NCI-H82 (cell line): ENCODE measurements around the gene MPZL2.
"Not testable (repeated sequence)": the region's sequence is repeated elsewhere in the genome, so short reads cannot be mapped to it uniquely, and the experiment has no call there.

ENCODE experiments used
- DNase-seq: peaks from one replicate; lab custom pipeline; 2025; lab: John Stamatoyannopoulos, UW

Gene MPZL2

GRCh38 chr11:118263695-118264568, at the start of gene MPZL2:
Gene MPZL2, minus strand, starts transcription at chr11:118264297. Its CDS starts 144 bp downstream, at chr11:118264153.
- no peak for DNase-seq

- DNase-seq = peak; percentile 41
Measured at GRCh38 chr11:118313242-118313641, 49.1 kb upstream of the MPZL2 start.

- no peak for DNase-seq
Measured at GRCh38 chr11:118312328-118312727, 48.2 kb upstream of the MPZL2 start.

GRCh38 chr11:118311518-118311917, 47.4 kb upstream of the MPZL2 start:
- DNase-seq = no peak

GRCh38 chr11:118310781-118311485, 46.8 kb upstream of the MPZL2 start:
- no peak for DNase-seq

- no peak for DNase-seq
Measured at GRCh38 chr11:118310271-118310670, 46.2 kb upstream of the MPZL2 start.

- DNase-seq = not testable (repeated sequence)
Measured at GRCh38 chr11:118308995-118309528, 45.0 kb upstream of the MPZL2 start.

GRCh38 chr11:118306556-118306955, 42.5 kb upstream of the MPZL2 start:
- DNase-seq = no peak

- no peak for DNase-seq
Measured at GRCh38 chr11:118305726-118306125, 41.6 kb upstream of the MPZL2 start.

GRCh38 chr11:118304568-118305248, 40.6 kb upstream of the MPZL2 start, which contains the start of gene CD3E:
Gene CD3E, plus strand, starts transcription at chr11:118304730. Its CDS starts 223 bp downstream, at chr11:118304953.
- no peak for DNase-seq

GRCh38 chr11:118304227-118304567, 40.1 kb upstream of the MPZL2 start:
- no peak for DNase-seq

- no peak for DNase-seq
Measured at GRCh38 chr11:118301600-118302195, 37.6 kb upstream of the MPZL2 start.

GRCh38 chr11:118295815-118296454, 31.8 kb upstream of the MPZL2 start:
- peak; percentile 38 for DNase-seq

- no peak for DNase-seq
Measured at GRCh38 chr11:118295199-118295598, 31.1 kb upstream of the MPZL2 start.

GRCh38 chr11:118294053-118294452, 30.0 kb upstream of the MPZL2 start:
- DNase-seq = no peak

GRCh38 chr11:118291477-118292135, 27.5 kb upstream of the MPZL2 start:
- DNase-seq = no peak

GRCh38 chr11:118290923-118291322, 26.8 kb upstream of the MPZL2 start:
- peak; percentile 33 for DNase-seq

GRCh38 chr11:118289401-118289800, 25.3 kb upstream of the MPZL2 start:
- DNase-seq = no peak

GRCh38 chr11:118287006-118287405, 22.9 kb upstream of the MPZL2 start:
- no peak for DNase-seq

- no peak for DNase-seq
Measured at GRCh38 chr11:118286545-118286944, 22.4 kb upstream of the MPZL2 start.
